Spleen (tissue), 7 donors: ENCODE measurements around the gene NCS1.

ENCODE experiments used
- CTCF ChIP-seq, 11 experiments: fragments of 200-600 bp in 7 of 11; fragments of 450-650 bp in 4 of 11; sonication (generic) in 4 of 11; IDR thresholded peaks in 8 of 11; conservative IDR thresholded peaks in 3 of 11; 1 replicate in 7 of 11; 2 replicates in 4 of 11; pipeline versions ENCODE4 v1.4.0 to v1.8.0; 2016 to 2021; ENCODE audit warnings: antibody characterized with exemption in 11 of 11, inconsistent platforms in 4 of 11, mild to moderate bottlenecking in 1 of 11
- POLR2A ChIP-seq, 3 donors: fragments of 450-650 bp; IDR thresholded peaks; one replicate each; pipeline ENCODE4 v1.5.1; 2017; ENCODE audit warnings: antibody characterized with exemption in 3 of 3, mild to moderate bottlenecking in 1 of 3
- donor health status: DM: no; HTN: no; CAD: no; lungs with moderate emphysema.
- donor health status: DM: no; HTN: no; CAD: no.
- donor health status: DM: no; HTN: no; CAD: no.

- TF ChIP-seq CTCF (IDR thresholded peaks at IDR 0.05 in 8 of 11, conservative IDR thresholded peaks at IDR 0.05 in 3 of 11) (no peak), POLR2A (IDR thresholded peaks at IDR 0.05) (no peak)
Measured at GRCh38 chr9:130246126-130246525, 73.9 kb downstream of the NCS1 start.
